GM19467 (cell line): ENCODE measurements around the gene GIMAP7.
"Not testable (repeated sequence)": the region's sequence is repeated elsewhere in the genome, so short reads cannot be mapped to it uniquely, and the experiment has no call there.

Experiments used
- ATAC-seq: cut with Tn5 transposase; IDR thresholded peaks from one replicate; pipeline ENCODE4 v1.9.1; 2021; ENCODE audit warnings: mild to moderate bottlenecking, moderate library complexity; ENCODE audit not compliant: unreplicated experiment

Gene GIMAP7

DNA sequence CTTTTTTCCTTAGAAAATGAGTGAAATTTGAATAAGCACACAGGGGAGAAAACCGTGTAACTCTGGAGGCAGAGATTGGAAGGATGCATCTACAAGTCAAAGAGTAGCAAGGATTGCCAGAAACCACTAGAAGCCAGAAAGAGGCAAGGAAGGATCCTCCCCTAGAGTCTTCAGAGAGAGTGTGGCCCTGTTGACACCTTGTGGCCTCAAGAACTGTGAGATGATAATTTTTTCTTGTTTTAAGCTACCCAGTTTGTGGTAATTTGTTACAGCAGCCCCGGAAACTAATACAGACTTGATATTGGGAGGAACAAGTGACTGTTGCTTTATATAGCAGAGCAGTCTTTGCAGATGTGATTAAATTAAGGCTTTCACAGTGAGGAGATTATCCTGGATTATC lies 3.6 kb upstream of the GIMAP7 start:
- no peak for ATAC-seq

- no peak for ATAC-seq
Observed at GRCh38 chr7:150513758-150514157, 914 bp upstream of the GIMAP7 start.

DNA sequence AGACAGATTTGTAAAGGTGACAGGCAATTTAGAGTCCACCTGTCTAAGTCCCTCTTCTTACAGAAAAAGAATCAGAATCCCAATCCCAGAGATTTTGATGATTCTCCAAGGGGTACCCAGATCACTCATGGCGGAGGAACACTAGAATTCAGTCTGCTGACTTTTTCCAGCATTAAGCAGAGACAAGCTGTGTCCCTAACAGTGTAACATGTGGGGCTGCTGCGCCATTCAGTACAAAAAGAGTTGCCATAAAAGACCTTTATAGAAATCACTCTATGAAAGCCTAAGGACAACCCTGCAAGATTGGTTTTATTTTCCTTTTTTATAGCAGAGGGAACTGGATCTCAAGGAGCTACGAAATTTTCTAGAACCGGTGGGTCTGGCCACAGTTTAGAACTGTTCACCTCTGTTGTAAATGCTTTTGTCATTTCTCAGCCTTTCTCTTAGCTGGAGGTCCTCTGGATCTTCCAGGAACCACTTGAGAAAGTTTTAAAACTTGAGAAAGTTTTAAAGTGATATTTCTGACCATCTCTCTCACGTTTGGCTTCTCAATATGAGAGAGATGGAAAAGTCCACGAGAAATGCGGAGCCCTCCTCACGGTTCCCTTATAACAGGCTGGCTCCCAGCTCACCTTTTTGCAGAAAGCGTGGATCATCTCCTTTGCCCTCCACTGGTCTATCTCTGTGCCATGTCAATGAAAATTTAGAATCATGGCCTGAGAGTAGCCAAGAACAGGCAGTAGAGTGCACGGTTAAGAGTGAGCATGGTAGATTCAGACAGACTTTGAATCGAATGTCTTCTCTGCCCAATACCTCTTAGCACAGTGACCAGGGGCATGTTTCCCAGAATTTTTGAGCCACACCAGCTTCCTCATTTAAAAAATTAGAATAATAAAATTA lies 826 bp downstream of the GIMAP7 start:
- ATAC-seq, result no peak

DNA sequence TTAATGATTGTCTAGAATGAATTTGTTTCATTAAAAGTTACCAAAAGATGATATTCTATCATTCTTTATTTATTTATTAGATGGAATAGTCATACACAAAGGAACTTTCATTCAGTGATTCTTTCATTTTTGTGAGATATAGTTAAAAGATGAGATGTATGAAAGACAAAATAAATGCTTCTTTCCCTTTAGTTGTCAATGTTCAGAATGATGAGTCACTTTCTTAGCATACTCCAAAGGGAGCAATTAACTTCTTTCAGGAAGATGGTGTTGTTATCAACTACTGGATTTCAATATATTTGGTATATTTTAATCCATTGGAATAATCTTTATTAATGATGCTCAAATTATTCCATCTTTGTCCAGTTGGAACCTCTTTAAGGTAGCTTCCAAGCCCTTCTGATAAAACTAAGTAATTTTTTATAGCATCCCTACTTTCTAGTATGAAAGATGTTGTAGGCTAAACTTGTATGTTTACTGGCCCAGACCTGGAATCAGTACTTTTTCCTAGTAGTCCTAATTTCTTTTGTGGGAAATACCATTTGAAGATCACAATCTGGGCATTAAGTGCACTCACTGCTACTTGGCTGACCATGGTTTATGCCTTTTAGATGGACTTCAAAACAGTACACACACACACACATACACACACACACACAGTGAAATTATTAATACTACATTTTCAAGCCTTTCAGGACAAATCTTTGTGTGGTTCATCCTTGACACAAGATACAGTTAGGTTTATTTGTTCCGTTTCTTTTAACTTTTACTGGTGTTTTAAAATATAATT lies 2.5 kb downstream of the GIMAP7 start:
- ATAC-seq, result no peak

DNA sequence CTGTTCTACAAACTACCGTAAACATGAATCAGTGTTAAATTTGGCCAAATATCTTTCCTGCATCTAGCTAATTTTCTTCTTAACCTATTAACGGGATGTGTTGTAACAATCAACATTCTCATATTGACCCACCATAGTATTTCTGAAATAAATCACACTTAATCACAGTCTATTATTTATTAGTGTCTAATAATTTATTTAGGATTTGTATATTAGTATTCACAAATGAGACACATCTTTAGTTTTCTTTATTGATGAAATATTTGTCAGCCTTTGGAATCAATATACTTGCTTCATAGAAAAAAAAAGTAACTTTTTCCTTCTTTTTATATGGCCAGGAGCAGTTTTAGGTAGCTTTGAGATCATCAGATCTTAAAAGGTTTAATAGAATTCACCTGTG lies 4.6 kb downstream of the GIMAP7 start:
- no peak for ATAC-seq

DNA sequence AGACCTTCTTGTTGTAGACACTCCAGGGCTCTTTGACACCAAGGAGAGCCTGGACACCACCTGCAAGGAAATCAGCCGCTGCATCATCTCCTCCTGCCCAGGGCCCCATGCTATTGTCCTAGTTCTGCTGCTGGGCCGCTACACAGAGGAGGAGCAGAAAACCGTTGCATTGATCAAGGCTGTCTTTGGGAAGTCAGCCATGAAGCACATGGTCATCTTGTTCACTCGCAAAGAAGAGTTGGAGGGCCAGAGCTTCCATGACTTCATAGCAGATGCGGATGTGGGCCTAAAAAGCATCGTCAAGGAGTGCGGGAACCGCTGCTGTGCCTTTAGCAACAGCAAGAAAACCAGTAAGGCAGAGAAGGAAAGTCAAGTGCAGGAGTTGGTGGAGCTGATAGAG lies 5.5 kb downstream of the GIMAP7 start:
- ATAC-seq, result no peak

- ATAC-seq, result not testable (repeated sequence)
Observed at GRCh38 chr7:150522931-150523330, 8.3 kb downstream of the GIMAP7 start.

DNA sequence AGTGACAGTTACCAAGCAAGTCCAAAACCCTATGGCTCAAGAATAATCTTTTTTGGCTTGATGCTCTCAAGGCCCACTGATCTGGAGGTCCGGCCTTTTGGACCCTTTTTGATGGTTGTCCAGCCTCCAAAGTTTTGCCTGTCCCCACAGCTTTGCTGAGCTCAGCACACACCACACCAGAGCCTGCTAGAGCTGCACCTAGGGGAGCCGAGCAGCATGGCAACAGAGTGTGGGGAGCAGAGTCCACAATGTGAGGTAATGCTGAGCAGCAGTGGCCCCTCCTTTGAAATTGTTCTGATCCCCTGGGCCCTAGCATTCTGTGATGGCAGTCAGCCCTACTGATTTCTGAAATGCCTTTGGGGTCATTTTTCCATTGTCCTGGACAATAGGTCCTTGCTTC lies 9.3 kb downstream of the GIMAP7 start:
- ATAC-seq, result no peak

DNA sequence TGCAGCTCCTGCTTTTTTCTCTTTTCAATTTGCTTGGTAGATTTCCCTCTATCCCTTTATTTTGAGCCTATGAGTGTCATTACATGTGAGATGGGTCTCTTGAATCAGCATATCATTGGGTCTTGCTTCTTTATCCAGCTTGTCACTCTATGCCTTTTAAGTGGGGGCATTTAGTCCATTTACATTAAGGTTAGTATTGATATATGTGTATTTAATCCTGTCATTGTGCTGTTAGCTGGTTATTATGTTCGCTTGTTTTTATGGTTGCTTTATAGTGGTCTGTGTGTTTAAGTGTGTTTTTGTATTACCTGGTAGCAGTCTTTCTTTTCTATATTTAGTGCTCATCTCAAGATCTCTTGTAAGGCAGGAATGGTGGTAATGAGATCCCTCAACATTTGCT lies 17.0 kb downstream of the GIMAP7 start:
- no peak for ATAC-seq

DNA sequence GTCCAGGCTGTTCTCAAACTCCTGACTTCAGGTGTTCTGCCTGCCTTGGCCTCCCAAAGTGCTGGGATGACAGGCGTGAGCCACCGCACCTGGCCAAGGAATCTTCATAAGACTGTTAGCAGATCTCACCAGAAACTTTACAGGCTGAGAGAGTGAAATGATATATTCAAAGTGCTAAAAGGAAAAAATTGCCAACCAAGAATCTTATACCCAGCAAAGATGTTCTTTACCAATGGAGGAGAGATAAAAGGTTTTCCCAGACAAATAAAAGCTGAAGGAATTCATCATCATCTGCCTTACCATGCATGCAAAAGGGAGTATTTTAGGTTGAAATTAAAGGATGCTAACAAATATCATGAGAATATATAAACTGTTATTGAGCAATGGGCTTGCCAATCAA lies 23.6 kb downstream of the GIMAP7 start:
- ATAC-seq, result no peak

DNA sequence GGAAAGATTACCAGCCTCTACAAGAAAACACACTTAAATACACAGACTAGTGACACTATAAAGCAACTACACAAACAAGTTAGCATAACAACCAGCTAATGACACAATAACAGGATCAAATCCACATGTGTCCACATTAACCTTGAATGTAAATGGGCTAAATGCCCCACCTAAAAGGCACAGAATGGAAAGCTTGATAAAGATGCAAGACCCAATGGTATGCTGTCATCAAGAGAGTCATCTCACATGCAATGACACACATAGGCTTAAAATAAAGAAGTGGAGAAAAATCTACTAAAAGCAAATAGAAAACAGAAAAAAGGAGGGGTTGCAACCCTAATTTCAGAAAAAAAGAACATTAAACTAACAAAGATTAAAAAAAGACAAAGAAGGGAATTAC lies 38.5 kb downstream of the GIMAP7 start:
- no peak for ATAC-seq

GRCh38 chr7:150556521-150557138 lies 42.0 kb downstream of the GIMAP7 start:
- ATAC-seq, result no peak

GRCh38 chr7:150560486-150560885 lies 45.8 kb downstream of the GIMAP7 start:
- ATAC-seq, result no peak

GRCh38 chr7:150562919-150563318 lies 48.2 kb downstream of the GIMAP7 start:
- no peak for ATAC-seq

- no peak for ATAC-seq
Observed at GRCh38 chr7:150564006-150564405, 49.3 kb downstream of the GIMAP7 start.

DNA sequence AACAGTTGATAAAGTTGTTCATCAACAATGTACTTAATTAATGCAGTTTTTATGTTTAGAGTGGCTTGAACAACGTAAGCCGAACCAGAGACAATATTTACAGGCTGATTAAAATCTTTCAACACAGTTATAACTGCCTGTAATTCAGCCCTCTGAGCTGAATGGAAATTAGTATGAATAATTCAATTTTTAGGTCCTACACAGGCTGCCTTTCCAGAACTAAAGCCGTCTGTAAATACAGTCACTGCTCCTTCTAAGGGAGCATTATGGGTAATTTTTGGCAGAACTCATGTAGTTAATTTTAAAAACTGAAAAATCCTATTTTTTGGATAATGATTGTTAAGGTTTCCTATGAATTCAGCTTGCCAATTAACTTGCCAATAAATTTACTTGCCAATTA lies 49.9 kb downstream of the GIMAP7 start:
- ATAC-seq, result no peak

DNA sequence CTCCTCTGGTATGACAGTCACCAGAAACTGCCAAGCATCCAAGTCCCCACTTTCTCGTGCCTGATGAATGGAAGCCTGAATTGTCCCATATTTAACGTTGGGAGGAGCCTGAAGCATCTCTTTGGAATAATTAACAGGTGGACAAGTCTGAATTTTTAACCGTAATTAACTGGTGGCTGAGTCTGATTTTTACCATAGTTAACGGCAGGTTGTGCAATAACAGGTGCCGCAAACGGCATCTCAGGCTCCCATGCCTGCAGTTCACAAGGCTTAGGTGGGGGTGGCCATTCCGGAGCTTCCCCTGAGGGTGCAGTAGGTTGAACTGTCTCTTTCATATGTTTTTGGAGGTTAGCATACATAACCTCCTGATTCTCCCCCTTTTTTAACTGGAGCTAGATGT lies 50.6 kb downstream of the GIMAP7 start:
- no peak for ATAC-seq

GRCh38 chr7:150566123-150566522 lies 51.5 kb downstream of the GIMAP7 start:
- no peak for ATAC-seq

GRCh38 chr7:150566572-150566971 lies 51.9 kb downstream of the GIMAP7 start:
- ATAC-seq, result no peak

DNA sequence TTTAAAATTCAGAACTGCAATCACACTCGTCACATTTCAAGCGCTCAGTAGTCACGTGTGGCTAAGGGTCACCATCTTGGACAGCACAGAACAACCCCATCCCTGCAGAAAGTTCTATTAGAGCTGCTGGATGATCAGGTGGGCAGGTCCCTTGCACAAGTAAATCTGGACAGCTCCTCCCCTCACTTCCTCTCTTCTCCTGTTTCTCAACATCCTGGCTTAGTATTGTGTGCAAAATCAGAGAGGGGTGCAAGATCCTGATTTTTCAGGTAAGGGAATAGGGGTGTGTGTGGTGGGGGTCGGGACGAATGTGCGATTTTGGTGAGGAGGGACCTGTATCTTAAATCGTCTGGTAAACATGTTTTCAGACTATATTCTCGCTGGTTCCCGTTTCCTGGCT lies 52.5 kb downstream of the GIMAP7 start, which contains the start of gene GIMAP4:
Gene GIMAP4 (plus strand): TSS at position 222 of the 400 bp plus-strand sequence. CDS start 2,512 bp downstream, outside the sequence.
- ATAC-seq, result no peak

DNA sequence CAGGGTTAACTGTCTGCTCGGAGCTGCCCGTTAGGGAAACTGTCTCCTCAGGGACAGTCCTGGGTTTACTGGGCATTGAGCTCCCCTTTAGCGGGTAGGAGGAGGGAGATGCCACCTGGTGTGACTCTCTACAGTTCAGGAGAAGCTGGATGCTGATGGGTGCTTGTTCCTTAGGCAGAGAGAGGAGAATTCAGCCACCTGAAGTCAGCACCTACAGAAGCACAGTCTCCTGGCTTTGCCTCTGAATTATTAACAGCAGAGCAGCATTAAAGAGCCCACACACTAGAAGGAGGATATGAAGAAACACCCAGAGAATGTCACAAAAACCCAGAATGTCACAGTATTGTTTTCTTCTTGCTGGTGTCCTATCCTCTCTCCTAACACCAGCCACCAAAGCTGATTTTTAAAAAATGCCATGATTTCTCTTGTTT lies 53.2 kb downstream of the GIMAP7 start:
- no peak for ATAC-seq
